MM.1S (cell line): ENCODE measurements around the gene ANKRD36.
"Not testable (repeated sequence)": the region's sequence is repeated elsewhere in the genome, so short reads cannot be mapped to it uniquely, and the experiment has no call there.

Experiments used
- DNase-seq: peaks from one replicate; pipeline ENCODE4 v3.0.0-alpha.2; 2015
- H2AFZ ChIP-seq: fragments of 300-600 bp; sonication (generic); 2 replicates; pipeline ENCODE4 v1.6.0; 2016; ENCODE audit warnings: antibody characterized with exemption, low read length
- H3F3A ChIP-seq: fragments of 300-600 bp; sonication (generic); 2 replicates; pipeline ENCODE4 v1.6.1; 2016; ENCODE audit warnings: mild to moderate bottlenecking, antibody characterized with exemption, low read length, moderate library complexity, mixed read lengths; ENCODE audit not compliant: insufficient read depth
- H3K27ac ChIP-seq: fragments of 300-600 bp; sonication (generic); 2 replicates; pipeline ENCODE4 v1.5.1; 2016; ENCODE audit warnings: mild to moderate bottlenecking, low read length
- H3K27me3 ChIP-seq: fragments of 300-600 bp; sonication (generic); replicated peaks from 2 replicates; pipeline ENCODE4 v1.6.0; 2016; ENCODE audit warnings: low read length; ENCODE audit not compliant: insufficient read depth
- H3K36me3 ChIP-seq: fragments of 300-600 bp; sonication (generic); replicated peaks from 2 replicates; pipeline ENCODE4 v1.6.1; 2016; ENCODE audit warnings: mild to moderate bottlenecking, low read length, mixed read lengths; ENCODE audit not compliant: insufficient read depth
- H3K4me1 ChIP-seq: fragments of 300-600 bp; sonication (generic); 2 replicates; pipeline ENCODE4 v1.6.1; 2016; ENCODE audit warnings: low read length, mixed read lengths
- H3K4me2 ChIP-seq: fragments of 300-600 bp; sonication (generic); 2 replicates; pipeline ENCODE4 v1.6.0; 2016; ENCODE audit warnings: low read depth, low read length
- H3K4me3 ChIP-seq: fragments of 300-600 bp; sonication (generic); 2 replicates; pipeline ENCODE4 v1.5.1; 2016; ENCODE audit warnings: low read length, mixed read lengths
- H3K79me2 ChIP-seq: fragments of 300-600 bp; sonication (generic); 2 replicates; pipeline ENCODE4 v1.6.1; 2016; ENCODE audit warnings: mixed run types, low read length, mixed read lengths
- H3K9ac ChIP-seq: fragments of 300-600 bp; sonication (generic); 2 replicates; pipeline ENCODE4 v1.6.1; 2016; ENCODE audit warnings: low read length, mixed read lengths
- H3K9me2 ChIP-seq: fragments of 300-600 bp; sonication (generic); replicated peaks from 2 replicates; pipeline ENCODE4 v1.6.1; 2016; ENCODE audit warnings: mild to moderate bottlenecking, low read length, mixed read lengths; ENCODE audit not compliant: insufficient read depth
- H3K9me3 ChIP-seq: fragments of 300-600 bp; sonication (generic); replicated peaks from 2 replicates; pipeline ENCODE4 v1.6.1; 2016; ENCODE audit warnings: mild to moderate bottlenecking, low read length, mixed read lengths; ENCODE audit not compliant: insufficient read depth
- H4K20me1 ChIP-seq: fragments of 300-600 bp; sonication (generic); 2 replicates; pipeline ENCODE4 v1.6.1; 2016; ENCODE audit warnings: mild to moderate bottlenecking, low read length, moderate library complexity, mixed read lengths; ENCODE audit not compliant: insufficient read depth
- CTCF ChIP-seq: fragments of 300-600 bp; sonication (generic); IDR thresholded peaks from 2 replicates; pipeline ENCODE4 v1.5.1; 2016; ENCODE audit warnings: antibody characterized with exemption, low read length, mixed read lengths
- EZH2 ChIP-seq: fragments of 300-600 bp; sonication (generic); optimal IDR thresholded peaks from 2 replicates; pipeline ENCODE3; 2017; ENCODE audit warnings: low read depth, mild to moderate bottlenecking, antibody characterized with exemption, low read length, mixed read lengths
- EZH2phosphoT487 ChIP-seq: fragments of 300-600 bp; sonication (generic); IDR thresholded peaks from 2 replicates; pipeline ENCODE4 v1.6.1; 2018; ENCODE audit warnings: antibody characterized with exemption, low read length

Gene ANKRD36

DNA sequence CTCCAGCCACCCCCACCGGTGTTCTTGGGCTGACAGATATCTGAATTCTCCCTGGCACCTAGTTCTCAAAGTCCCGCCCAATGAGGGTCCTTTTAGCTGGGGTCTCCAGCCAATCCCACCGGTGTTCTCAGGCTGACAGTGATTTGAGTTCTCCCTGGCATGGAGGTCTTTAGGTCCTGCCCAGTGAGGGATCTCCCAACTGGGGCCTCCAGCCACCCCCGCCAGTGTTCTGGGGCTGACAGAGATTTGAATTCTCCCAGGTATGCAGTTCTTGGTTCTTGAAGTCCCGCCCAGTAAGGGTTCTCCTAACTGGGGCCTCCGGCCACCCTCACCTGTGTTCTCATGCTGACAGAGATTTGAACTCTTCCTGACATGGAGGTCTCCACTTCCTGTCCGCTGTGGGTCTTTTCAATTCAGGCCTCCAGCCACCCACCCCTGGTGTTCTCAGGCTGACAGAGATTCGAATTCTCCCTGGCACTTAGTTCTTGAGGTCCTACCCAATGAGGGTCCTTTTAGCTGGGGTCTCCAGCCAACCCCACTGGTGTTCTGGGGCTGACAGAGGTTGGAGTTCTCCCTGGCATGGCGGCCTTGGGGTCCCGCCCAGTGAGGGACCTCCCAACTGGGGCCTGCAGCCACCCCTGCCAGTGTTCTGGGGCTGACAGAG is 154.6 kb downstream of the ANKRD36 start:
- H3F3A ChIP-seq = no peaks in the 10 kb centered on the region
- no peak overlapping the region for H2AFZ ChIP-seq
- TF ChIP-seq EZH2phosphoT487 = no peak
- TF ChIP-seq CTCF = no peak
- TF ChIP-seq EZH2 = no peak
- H3K79me2 ChIP-seq = no peaks in the 10 kb centered on the region
- no peak overlapping the region for H3K4me3 ChIP-seq
- H3K36me3 ChIP-seq = no peaks in the 10 kb centered on the region
- no peak overlapping the region for H3K27ac ChIP-seq
- H3K9me3 ChIP-seq = no peaks in the 10 kb centered on the region
- H4K20me1 ChIP-seq = no peaks in the 10 kb centered on the region
- no peak overlapping the region for H3K9ac ChIP-seq
- H3K4me1 ChIP-seq = no peaks in the 10 kb centered on the region
- H3K4me2 ChIP-seq = no peak overlapping the region
- peak; percentile 4 for DNase-seq
- H3K27me3 ChIP-seq = no peaks in the 10 kb centered on the region
- H3K9me2 ChIP-seq = no peaks in the 10 kb centered on the region

- not testable (repeated sequence) for H4K20me1 ChIP-seq, H3K4me3 ChIP-seq, H3K9me3 ChIP-seq, H3K9me2 ChIP-seq, H3K4me2 ChIP-seq, H3K36me3 ChIP-seq, H3K9ac ChIP-seq, H3K27me3 ChIP-seq, H2AFZ ChIP-seq, H3F3A ChIP-seq, H3K4me1 ChIP-seq, H3K79me2 ChIP-seq, H3K27ac ChIP-seq
- peak; percentile 3 for DNase-seq
Measured at GRCh38 chr2:97268075-97268591, 155.2 kb downstream of the ANKRD36 start.

- H4K20me1 ChIP-seq, H3K4me1 ChIP-seq, H3K9ac ChIP-seq, H3K27ac ChIP-seq, H3K79me2 ChIP-seq, DNase-seq, H3F3A ChIP-seq, H3K4me3 ChIP-seq, H2AFZ ChIP-seq, H3K9me3 ChIP-seq, H3K36me3 ChIP-seq, H3K27me3 ChIP-seq, H3K4me2 ChIP-seq, H3K9me2 ChIP-seq: not testable (repeated sequence)
Measured at GRCh38 chr2:97276232-97276798, 163.4 kb downstream of the ANKRD36 start.

GRCh38 chr2:97285187-97285586 is 172.2 kb downstream of the ANKRD36 start:
- H2AFZ ChIP-seq, H3K9ac ChIP-seq, DNase-seq, H3K4me2 ChIP-seq, H3K36me3 ChIP-seq, H4K20me1 ChIP-seq, H3K27ac ChIP-seq, H3K27me3 ChIP-seq, H3K4me1 ChIP-seq, H3K4me3 ChIP-seq, H3K9me3 ChIP-seq, H3K79me2 ChIP-seq, H3F3A ChIP-seq, H3K9me2 ChIP-seq: not testable (repeated sequence)

- not testable (repeated sequence) for H3K9ac ChIP-seq, H3K9me2 ChIP-seq, H2AFZ ChIP-seq, H3K4me3 ChIP-seq, H3K27me3 ChIP-seq, DNase-seq, H3K36me3 ChIP-seq, H4K20me1 ChIP-seq, H3K27ac ChIP-seq, H3K9me3 ChIP-seq, H3K79me2 ChIP-seq, H3K4me2 ChIP-seq, H3F3A ChIP-seq, H3K4me1 ChIP-seq
Measured at GRCh38 chr2:97293687-97294086, 180.7 kb downstream of the ANKRD36 start.
